Ovary (tissue), 9 donors: ENCODE measurements around the gene PLB1. TPM values are rescaled to one million over a fixed set of nuclear protein-coding genes. Genes with fewer than 3 reads are reported as not detected.
A peak's percentile ranks its signal among the peaks of the same experiment; 100 is the strongest.

Experiments
- DNase-seq, 5 donors: peaks; one replicate each; pipeline ENCODE4 v3.0.0-alpha.2; 2019 to 2020
- H3K27ac ChIP-seq, 2 donors: fragments of 200-600 bp; one replicate each; pipeline versions ENCODE4 v1.5.1 to v1.8.0; 2019 to 2022
- H3K27me3 ChIP-seq: fragments of 200-600 bp; one replicate; pipeline ENCODE4 v1.8.0; 2022
- H3K36me3 ChIP-seq: fragments of 200-600 bp; sonication (generic); one replicate; pipeline ENCODE4 v1.5.1; 2019
- H3K4me1 ChIP-seq: one replicate; pipeline ENCODE4 v1.8.1; 2013; ENCODE audit warnings: mild to moderate bottlenecking, moderate library complexity; ENCODE audit not compliant: insufficient read depth
- H3K4me3 ChIP-seq: fragments of 200-600 bp; sonication (generic); one replicate; pipeline ENCODE4 v1.5.1; 2017
- H3K9me3 ChIP-seq, 2 donors: fragments of 200-600 bp in 1 of 2; sonication (generic) in 1 of 2; one replicate each; pipeline versions ENCODE4 v1.5.1 to v1.8.1; 2013 to 2019; ENCODE audit warnings: mild to moderate bottlenecking in 1 of 2, moderate library complexity in 1 of 2
- CTCF ChIP-seq, 3 donors: fragments of 450-650 bp in 2 of 3; fragments of 200-600 bp in 1 of 3; IDR thresholded peaks; one replicate each; pipeline versions ENCODE4 v1.5.1 to v1.8.0; 2016 to 2022; ENCODE audit warnings: antibody characterized with exemption in 3 of 3, mild to moderate bottlenecking in 1 of 3
- EP300 ChIP-seq: sonication (generic); formaldehyde crosslinking; IDR thresholded peaks from one replicate; pipeline ENCODE4 v1.6.1; 2017; ENCODE audit warnings: antibody characterized with exemption
- POLR2A ChIP-seq: fragments of 450-650 bp; IDR thresholded peaks from one replicate; pipeline ENCODE4 v1.6.1; 2017; ENCODE audit warnings: antibody characterized with exemption, mild to moderate bottlenecking, moderate library complexity
- WGBS, 3 donors: extraction: QIAGEN DNeasy Blood & Tissue Kit in 1 of 3; methylation state at CpG; one replicate each; pipeline versions ENCODE4 v1.1.5 to v1.1.7; 2013 to 2017; 5-methylcytosine and 5-hydroxymethylcytosine counted together
- intact Hi-C, 4 donors: fragments of 100-400 bp; cut with DNase I; formaldehyde crosslinking; loops; one replicate each; pipeline versions ENCODE4 v1.11.0 to v1.15.1; 2022 to 2023
- polyA plus RNA-seq, 2 donors: library from polyadenylated mRNA; stranded (reverse); fragments of 200-250 nt in 1 of 2; fragments of 350-450 nt in 1 of 2; fragmentation: Illumina TruSeq in 1 of 2; extraction: RNeasy Lipid Tissue Mini Kit (QIAGEN cat#74804) in 1 of 2; gene quantifications; one replicate each; pipeline ENCODE4 v1.2.3, GENCODE V29; 2013 to 2014
- total RNA-seq, 7 donors: library from RNA; depleted of rRNA in 2 of 7; stranded (reverse); fragments of >200 nt in 2 of 7; fragmentation: NEBNext Ultra II Directional in 3 of 7; extraction: Animal tissue kit (Norgen Biotek cat#: 25700) in 3 of 7; gene quantifications; one replicate each; pipeline versions ENCODE4 v1.1.0 to v1.2.4, GENCODE V29; 2016 to 2023
- donor health status: DM: no; HTN: no; CAD: no; lungs with moderate emphysema.
- donor health status: DM: no; HTN: no; CAD: no.
- donor health status: Bipolar disorder and iron deficiency.
- donor health status: DM: yes; HTN: yes; CAD: no.
- donor health status: DM: no; HTN: no; CAD: no.
- donor health status: DM: yes; HTN: yes; CAD: no.

PLB1 gene
- total and polyA plus RNA-seq, 9 donors, result 0.99 to 9.3 (median 2.7) TPM

- WGBS, 3 donors, result 30 to 38% (median 32%) methylated on average over 3 of the region's 3 CpGs
- Histone ChIP-seq H3K9me3 (no peaks in the 10 kb centered on the region), H3K36me3 (no peaks in the 10 kb centered on the region), H3K4me1 (no peaks in the 10 kb centered on the region), H3K4me3 (no peak overlapping the region), H3K27ac (no peak overlapping the region), H3K27me3 (no peaks in the 10 kb centered on the region)
- DNase-seq, result peak in 2 of 5 donors; percentile 30 to 34
- no peak for TF ChIP-seq EP300
- no peak for TF ChIP-seq CTCF (IDR thresholded peaks at IDR 0.05)
- intact Hi-C loops, result no loop called here
Observed at GRCh38 chr2:28565720-28566295, 69.9 kb downstream of the PLB1 start.

GRCh38 chr2:28566521-28567041, 70.7 kb downstream of the PLB1 start:
- peak; percentile 82 to 93 (median 88) for DNase-seq
- H3K4me1 ChIP-seq, result no peaks in the 10 kb centered on the region
- 0% methylated on average over 38 of the region's 38 CpGs for WGBS, 3 donors
- H3K27ac ChIP-seq, result peak overlapping the region; percentile 9 to 66
- intact Hi-C loops, result no loop called here
- H3K9me3 ChIP-seq, result no peaks in the 10 kb centered on the region
- peak overlapping the region; percentile 34 for H3K4me3 ChIP-seq
- no peaks in the 10 kb centered on the region for H3K36me3 ChIP-seq
- H3K27me3 ChIP-seq, result no peaks in the 10 kb centered on the region
- TF ChIP-seq POLR2A (no peak), CTCF (IDR thresholded peaks at IDR 0.05) (peak; percentile 92 to 99 (median 98))

- no peaks in the 10 kb centered on the region for H3K9me3 ChIP-seq
- TF ChIP-seq EP300 (no peak), POLR2A (no peak), CTCF (IDR thresholded peaks at IDR 0.05) (no peak)
- no peaks in the 10 kb centered on the region for H3K36me3 ChIP-seq
- no peaks in the 10 kb centered on the region for H3K4me1 ChIP-seq
- WGBS, 3 donors, result 1% methylated on average over 14 of the region's 14 CpGs
- H3K27ac ChIP-seq, result no peak overlapping the region
- peak in 2 of 5 donors; percentile 29 to 52 for DNase-seq
- no peaks in the 10 kb centered on the region for H3K27me3 ChIP-seq
- intact Hi-C loops, result no loop called here
- peak overlapping the region; percentile 34 for H3K4me3 ChIP-seq
Observed at GRCh38 chr2:28567061-28567471, 71.2 kb downstream of the PLB1 start.

GRCh38 chr2:28568036-28568435, 72.2 kb downstream of the PLB1 start:
- TF ChIP-seq EP300, result no peak
- TF ChIP-seq POLR2A, result no peak
- TF ChIP-seq CTCF (IDR thresholded peaks at IDR 0.05), result no peak
- DNase-seq, result no peak
- intact Hi-C loops, result no loop called here

More at GRCh38 chr2:28568036-28568435, 72.2 kb downstream of the PLB1 start:
- WGBS, 3 donors, result 74 to 79% (median 76%) methylated on average over 2 of the region's 2 CpGs
- H3K36me3 ChIP-seq, result no peaks in the 10 kb centered on the region
- H3K27me3 ChIP-seq, result no peaks in the 10 kb centered on the region
- H3K9me3 ChIP-seq, result no peaks in the 10 kb centered on the region
- no peaks in the 10 kb centered on the region for H3K4me1 ChIP-seq
- H3K27ac ChIP-seq, result no peak overlapping the region
- H3K4me3 ChIP-seq, result no peak overlapping the region
